Activated CD8-positive, alpha-beta T cell treated with anti-CD3 and anti-CD28 coated beads for 36 hours (primary cell): ENCODE measurements around the gene TIAM2. TPM values are rescaled to one million over a fixed set of nuclear protein-coding genes. Genes with fewer than 3 reads are reported as not detected.

Source experiments
- ATAC-seq: fragments of 200-7000 bp; cut with Tn5 transposase; one replicate; pipeline ENCODE4 v1.10.0; 2021; ENCODE audit warnings: mild to moderate bottlenecking, moderate library complexity
- CTCF ChIA-PET: fragments of 350-600 bp; sonication (Branson Sonifier 250); formaldehyde crosslinking; loops from one replicate; lab custom pipeline; 2021; ENCODE audit warnings: antibody characterized with exemption; lab: Charles Lee
- POLR2A ChIA-PET: fragments of 350-600 bp; sonication (Branson Sonifier 250); formaldehyde crosslinking; loops from one replicate; lab custom pipeline; 2021; ENCODE audit warnings: antibody characterized with exemption; lab: Charles Lee
- DNase-seq: peaks from one replicate; pipeline ENCODE4 v3.0.0-alpha.2; 2020
- H3K27ac Mint-ChIP-seq: one replicate; pipeline ENCODE4 v1.8.0; 2021; ENCODE audit warnings: mild to moderate bottlenecking, mixed read lengths
- H3K27me3 Mint-ChIP-seq: one replicate; pipeline ENCODE4 v1.8.0; 2021; ENCODE audit warnings: mixed read lengths
- H3K36me3 Mint-ChIP-seq: one replicate; pipeline ENCODE4 v1.8.0; 2021; ENCODE audit warnings: low read depth, mixed read lengths
- H3K4me1 Mint-ChIP-seq: one replicate; pipeline ENCODE4 v1.8.0; 2021; ENCODE audit warnings: low read depth, mixed read lengths
- H3K4me3 Mint-ChIP-seq: one replicate; pipeline ENCODE4 v1.8.0; 2021; ENCODE audit warnings: mild to moderate bottlenecking, moderate library complexity, mixed read lengths
- H3K9me3 Mint-ChIP-seq: one replicate; pipeline ENCODE4 v1.8.0; 2021; ENCODE audit warnings: mixed read lengths
- intact Hi-C: fragments of 100-400 bp; cut with micrococcal nuclease; formaldehyde crosslinking; loops from one replicate; pipeline ENCODE4 v1.10.0; 2022
- total RNA-seq, 2 experiments: library from RNA; stranded (reverse); gene quantifications; one replicate each; pipeline ENCODE4 v1.2.3, GENCODE V29; 2021
- TF ChIP-seq, protein P1 (sequence below): fragments of 200-600 bp; IDR thresholded peaks from one replicate; pipeline ENCODE4 v1.8.0; 2022; ENCODE audit warnings: antibody characterized with exemption, mild to moderate bottlenecking

TIAM2 gene
- total RNA-seq, 2 experiments from 2014 or later: 5.6 to 7.1 TPM

DNA sequence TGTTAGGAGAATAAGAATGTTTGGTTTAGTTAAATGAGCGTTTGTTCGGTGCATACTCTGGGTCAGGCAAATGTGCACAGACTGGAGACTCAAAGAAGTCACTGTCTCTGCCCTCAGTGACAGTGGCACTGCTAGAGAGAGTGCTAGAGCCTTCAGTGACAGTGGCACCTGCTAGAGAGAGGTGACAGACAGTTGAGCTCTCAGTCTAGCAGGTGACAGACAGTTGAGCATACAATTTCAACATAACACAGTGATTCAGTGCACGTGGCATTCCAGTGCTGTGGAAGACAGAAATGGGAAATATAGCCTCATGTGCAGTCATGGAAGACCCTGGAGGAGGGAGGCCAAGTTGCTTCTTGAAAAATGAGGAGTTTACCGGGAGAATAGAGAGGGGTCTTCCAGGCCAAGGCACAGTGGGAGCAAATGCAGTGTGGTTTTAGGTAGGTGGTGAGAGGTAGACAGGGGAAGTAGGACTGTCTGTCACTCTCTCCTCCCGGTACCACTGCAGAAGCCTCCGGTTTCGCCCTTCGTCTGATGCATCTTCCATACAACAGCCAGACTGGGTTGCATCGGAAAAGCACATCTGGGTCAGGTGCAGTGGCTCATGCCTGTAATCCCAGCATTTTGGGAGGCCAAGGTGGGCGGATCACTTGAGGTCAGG is 160.8 kb downstream of the TIAM2 start:
- intact Hi-C loops: no loop called here
- H3K27me3 Mint-ChIP-seq: no peaks in the 10 kb centered on the region
- TF ChIP-seq, protein P1, sequence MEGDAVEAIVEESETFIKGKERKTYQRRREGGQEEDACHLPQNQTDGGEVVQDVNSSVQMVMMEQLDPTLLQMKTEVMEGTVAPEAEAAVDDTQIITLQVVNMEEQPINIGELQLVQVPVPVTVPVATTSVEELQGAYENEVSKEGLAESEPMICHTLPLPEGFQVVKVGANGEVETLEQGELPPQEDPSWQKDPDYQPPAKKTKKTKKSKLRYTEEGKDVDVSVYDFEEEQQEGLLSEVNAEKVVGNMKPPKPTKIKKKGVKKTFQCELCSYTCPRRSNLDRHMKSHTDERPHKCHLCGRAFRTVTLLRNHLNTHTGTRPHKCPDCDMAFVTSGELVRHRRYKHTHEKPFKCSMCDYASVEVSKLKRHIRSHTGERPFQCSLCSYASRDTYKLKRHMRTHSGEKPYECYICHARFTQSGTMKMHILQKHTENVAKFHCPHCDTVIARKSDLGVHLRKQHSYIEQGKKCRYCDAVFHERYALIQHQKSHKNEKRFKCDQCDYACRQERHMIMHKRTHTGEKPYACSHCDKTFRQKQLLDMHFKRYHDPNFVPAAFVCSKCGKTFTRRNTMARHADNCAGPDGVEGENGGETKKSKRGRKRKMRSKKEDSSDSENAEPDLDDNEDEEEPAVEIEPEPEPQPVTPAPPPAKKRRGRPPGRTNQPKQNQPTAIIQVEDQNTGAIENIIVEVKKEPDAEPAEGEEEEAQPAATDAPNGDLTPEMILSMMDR: no peak
- DNase-seq (no peak), ATAC-seq (peak; percentile 35)
- ChIA-PET CTCF (no interaction called here), POLR2A (interaction anchor here (0.7 to 1.0 kb wide), 2 partner anchors 15 to 39 kb away, joined by 3 to 4 read pairs; no protein-coding TSS in a partner anchor)
- peak overlapping the region; percentile 98 for H3K27ac Mint-ChIP-seq
- H3K36me3 Mint-ChIP-seq: peaks cover 29% of the 10 kb centered on the region
- no peak overlapping the region for H3K4me3 Mint-ChIP-seq
- peaks cover 79% of the 10 kb centered on the region for H3K4me1 Mint-ChIP-seq
- H3K9me3 Mint-ChIP-seq: peaks cover 9% of the 10 kb centered on the region

DNA sequence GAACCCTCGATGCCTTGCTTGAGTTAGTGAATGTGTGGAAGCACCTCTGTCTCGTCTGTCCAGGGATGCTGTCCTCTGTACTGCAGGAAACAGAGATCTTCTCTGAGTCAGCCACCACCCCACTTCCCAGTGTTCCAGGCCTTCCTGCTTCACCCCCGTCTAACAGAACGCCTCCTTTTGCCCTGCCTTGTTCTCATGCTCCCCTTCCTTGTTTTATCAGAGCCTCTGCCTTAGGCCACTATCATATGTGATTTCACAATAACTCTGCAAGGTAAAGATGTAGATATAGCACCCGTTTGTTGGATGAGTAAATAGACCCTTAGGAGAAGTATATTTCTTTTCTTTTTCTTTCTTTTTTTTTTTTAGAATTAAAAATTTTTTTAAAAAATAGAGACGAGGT is 162.0 kb downstream of the TIAM2 start:
- intact Hi-C loops: no loop called here

DNA sequence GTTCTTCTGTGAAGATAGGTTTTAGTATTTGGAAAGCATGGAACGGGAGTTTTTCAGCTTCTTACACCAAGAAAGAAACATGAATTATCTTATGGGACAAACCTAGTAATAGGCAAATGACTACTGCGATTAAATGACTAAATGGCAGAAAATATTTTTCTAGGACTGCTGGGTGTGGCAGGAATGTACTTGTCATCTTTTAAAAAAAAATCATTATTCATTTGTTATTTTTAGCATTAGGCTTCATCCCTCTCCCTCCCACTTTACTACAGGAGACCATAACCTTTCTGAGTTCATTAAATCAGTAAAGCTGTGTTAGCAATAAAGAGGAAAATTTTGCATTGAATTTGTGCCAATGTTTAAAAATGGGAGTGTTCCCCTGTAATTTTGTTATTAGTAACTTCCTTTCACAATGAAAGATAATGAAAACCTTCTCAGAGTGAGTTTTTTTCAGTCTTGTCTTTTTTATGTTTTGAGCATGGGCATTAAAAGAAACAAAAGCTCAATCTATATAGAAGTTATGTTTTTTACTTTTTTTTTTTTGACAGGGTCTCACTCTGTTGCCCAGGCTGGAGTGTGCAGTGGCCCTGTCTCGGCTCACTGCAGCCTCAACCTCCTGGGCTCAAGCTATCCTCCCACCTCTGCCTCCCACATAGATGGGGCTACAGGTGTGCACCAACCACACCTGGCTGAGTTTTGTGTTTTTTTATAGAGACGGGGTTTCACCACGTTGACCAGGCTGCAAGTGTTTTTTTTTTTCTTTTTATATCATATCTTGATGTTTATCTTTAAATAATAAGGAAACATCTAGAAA is 163.1 kb downstream of the TIAM2 start:
- peaks cover 19% of the 10 kb centered on the region for H3K36me3 Mint-ChIP-seq
- H3K9me3 Mint-ChIP-seq: peaks cover 12% of the 10 kb centered on the region
- DNase-seq: no peak
- peak overlapping the region; percentile 82 for H3K27ac Mint-ChIP-seq
- no peaks in the 10 kb centered on the region for H3K27me3 Mint-ChIP-seq
- CTCF ChIA-PET: interaction anchor here (1.5 to 2.4 kb wide), 3 partner anchors 10 to 230 kb away, joined by 8 to 13 read pairs (median 9); no protein-coding TSS in a partner anchor
- peaks cover 62% of the 10 kb centered on the region for H3K4me1 Mint-ChIP-seq
- no peak overlapping the region for H3K4me3 Mint-ChIP-seq
- no peak for ATAC-seq
- POLR2A ChIA-PET: interaction anchor here (2.6 kb wide), 1 partner anchor 13 kb away, joined by 13 read pairs; no protein-coding TSS in a partner anchor
- TF ChIP-seq, protein P1: no peak
- intact Hi-C loops: no loop called here

More for the DNA sequence above, 162.0 kb downstream of the TIAM2 start:
- TF ChIP-seq, protein P1: no peak
- Mint-ChIP-seq H3K4me1 (peaks cover 73% of the 10 kb centered on the region), H3K27me3 (no peaks in the 10 kb centered on the region), H3K27ac (peak overlapping the region; percentile 16), H3K9me3 (peaks cover 12% of the 10 kb centered on the region), H3K36me3 (peaks cover 23% of the 10 kb centered on the region), H3K4me3 (no peak overlapping the region)
- no peak for ATAC-seq
- POLR2A ChIA-PET: no interaction called here
- no peak for DNase-seq
- CTCF ChIA-PET: interaction anchor here (1.5 kb wide), 1 partner anchor 14 kb away, joined by 13 read pairs; no protein-coding TSS in a partner anchor

DNA sequence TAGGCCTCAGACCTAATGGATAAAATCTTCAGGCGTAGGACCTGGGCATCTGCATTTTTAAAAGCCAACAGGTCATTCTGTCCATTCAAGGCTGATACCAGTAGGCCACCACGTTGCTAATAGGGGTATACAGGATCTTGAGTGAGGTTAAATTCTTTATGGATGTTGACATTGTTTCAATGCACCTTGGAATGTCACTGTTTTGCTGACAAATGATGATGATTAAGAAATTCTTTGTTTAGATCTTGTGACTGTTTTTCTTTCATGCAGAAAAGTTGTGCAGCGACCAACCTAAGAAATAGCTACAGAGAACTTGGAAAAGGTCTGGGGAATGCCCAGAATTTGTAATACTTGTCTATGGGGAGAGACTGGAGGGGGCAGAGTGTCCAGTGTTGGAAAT is 167.6 kb downstream of the TIAM2 start:
- POLR2A ChIA-PET: interaction anchor here (1.5 kb wide), 1 partner anchor 9 kb away, joined by 8 read pairs; no protein-coding TSS in a partner anchor
- H3K4me3 Mint-ChIP-seq: no peak overlapping the region
- peaks cover 12% of the 10 kb centered on the region for H3K36me3 Mint-ChIP-seq
- peaks cover 32% of the 10 kb centered on the region for H3K4me1 Mint-ChIP-seq
- ATAC-seq: no peak
- TF ChIP-seq, protein P1: no peak
- intact Hi-C loops: no loop called here
- H3K27me3 Mint-ChIP-seq: no peaks in the 10 kb centered on the region
- CTCF ChIA-PET: interaction anchor here (1.2 kb wide), 1 partner anchor 46 kb away, joined by 4 read pairs; no protein-coding TSS in a partner anchor
- DNase-seq: no peak
- no peak overlapping the region for H3K27ac Mint-ChIP-seq
- H3K9me3 Mint-ChIP-seq: peaks cover 12% of the 10 kb centered on the region
